Stimulated activated CD8-positive, alpha-beta memory T cell treated with anti-CD3 and anti-CD28 coated beads, Interleukin-12 subunit alpha, Interleukin-12 subunit beta, amount 100 ng/mL, for 4 hours (primary cell): Measurements from ENCODE around the gene GEN1.

Experiments
- DNase-seq: peaks from one replicate; pipeline ENCODE4 v3.0.0-alpha.2; 2020; ENCODE audit warnings: low read depth

Gene GEN1

GRCh38 chr2:17752892-17753802, 791 bp upstream of the GEN1 start:
- DNase-seq, result peak; percentile 36

- no peak for DNase-seq
These were observed 961 bp downstream of the GEN1 start for GRCh38 chr2:17754773-17755425.

- no peak for DNase-seq
These were observed 2.7 kb downstream of the GEN1 start for GRCh38 chr2:17756668-17757067.

- DNase-seq, result no peak
These were observed 3.4 kb downstream of the GEN1 start for GRCh38 chr2:17757321-17757720.

- no peak for DNase-seq
These were observed 4.2 kb downstream of the GEN1 start for GRCh38 chr2:17758118-17758517.

GRCh38 chr2:17759805-17760204, 5.9 kb downstream of the GEN1 start:
- DNase-seq, result no peak

GRCh38 chr2:17762451-17762850, 8.5 kb downstream of the GEN1 start:
- DNase-seq, result no peak

- DNase-seq, result no peak
These were observed 9.8 kb downstream of the GEN1 start for GRCh38 chr2:17763641-17764333.

- DNase-seq, result no peak
These were observed 11.5 kb downstream of the GEN1 start for GRCh38 chr2:17765398-17765797.

GRCh38 chr2:17768894-17769293, 15.0 kb downstream of the GEN1 start:
- no peak for DNase-seq

- DNase-seq, result no peak
These were observed 18.0 kb downstream of the GEN1 start for GRCh38 chr2:17771956-17772355.

- no peak for DNase-seq
These were observed 18.6 kb downstream of the GEN1 start for GRCh38 chr2:17772532-17772931.

- no peak for DNase-seq
These were observed 26.6 kb downstream of the GEN1 start for GRCh38 chr2:17780546-17780945.

GRCh38 chr2:17781482-17781881, 27.5 kb downstream of the GEN1 start:
- DNase-seq, result no peak

GRCh38 chr2:17786727-17787126, 32.8 kb downstream of the GEN1 start:
- no peak for DNase-seq

- DNase-seq, result no peak
These were observed 34.8 kb downstream of the GEN1 start for GRCh38 chr2:17788773-17789172.

- DNase-seq, result no peak
These were observed 36.6 kb downstream of the GEN1 start for GRCh38 chr2:17790536-17790935.

- no peak for DNase-seq
These were observed 37.3 kb downstream of the GEN1 start for GRCh38 chr2:17791121-17791816.

GRCh38 chr2:17791817-17792130, 37.8 kb downstream of the GEN1 start:
- no peak for DNase-seq

GRCh38 chr2:17792515-17792914, 38.6 kb downstream of the GEN1 start:
- no peak for DNase-seq

- DNase-seq, result no peak
These were observed 39.4 kb downstream of the GEN1 start for GRCh38 chr2:17793296-17793695.

GRCh38 chr2:17793803-17794354, 39.9 kb downstream of the GEN1 start:
- DNase-seq, result no peak
